Testis (tissue), 2 donors: ENCODE measurements around the gene MYO15B.

Experiments
- POLR2A ChIP-seq: fragments of 450-650 bp; IDR thresholded peaks from one replicate; pipeline ENCODE4 v1.6.1; 2017; ENCODE audit warnings: antibody characterized with exemption, mild to moderate bottlenecking, moderate library complexity
- TF ChIP-seq, protein P1 (sequence below), 3 experiments: fragments of 450-650 bp in 2 of 3; fragments of 200-600 bp in 1 of 3; sonication (generic) in 1 of 3; IDR thresholded peaks; one replicate each; pipeline ENCODE4 v1.5.1; 2016 to 2019; ENCODE audit warnings: antibody characterized with exemption in 3 of 3, mild to moderate bottlenecking in 2 of 3, moderate library complexity in 1 of 3

GRCh38 chr17:75588596-75589011, 1.0 kb downstream of the MYO15B start:
- no peak for TF ChIP-seq POLR2A
- TF ChIP-seq, protein P1, sequence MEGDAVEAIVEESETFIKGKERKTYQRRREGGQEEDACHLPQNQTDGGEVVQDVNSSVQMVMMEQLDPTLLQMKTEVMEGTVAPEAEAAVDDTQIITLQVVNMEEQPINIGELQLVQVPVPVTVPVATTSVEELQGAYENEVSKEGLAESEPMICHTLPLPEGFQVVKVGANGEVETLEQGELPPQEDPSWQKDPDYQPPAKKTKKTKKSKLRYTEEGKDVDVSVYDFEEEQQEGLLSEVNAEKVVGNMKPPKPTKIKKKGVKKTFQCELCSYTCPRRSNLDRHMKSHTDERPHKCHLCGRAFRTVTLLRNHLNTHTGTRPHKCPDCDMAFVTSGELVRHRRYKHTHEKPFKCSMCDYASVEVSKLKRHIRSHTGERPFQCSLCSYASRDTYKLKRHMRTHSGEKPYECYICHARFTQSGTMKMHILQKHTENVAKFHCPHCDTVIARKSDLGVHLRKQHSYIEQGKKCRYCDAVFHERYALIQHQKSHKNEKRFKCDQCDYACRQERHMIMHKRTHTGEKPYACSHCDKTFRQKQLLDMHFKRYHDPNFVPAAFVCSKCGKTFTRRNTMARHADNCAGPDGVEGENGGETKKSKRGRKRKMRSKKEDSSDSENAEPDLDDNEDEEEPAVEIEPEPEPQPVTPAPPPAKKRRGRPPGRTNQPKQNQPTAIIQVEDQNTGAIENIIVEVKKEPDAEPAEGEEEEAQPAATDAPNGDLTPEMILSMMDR (IDR thresholded peaks at IDR 0.05) = no peak
